KMS-11 (cell line): ENCODE measurements around the gene GALNTL6.

Experiments used
- H2AFZ ChIP-seq: fragments of 200-600 bp; sonication (generic); 2 replicates; pipeline ENCODE4 v1.6.1; 2016; ENCODE audit warnings: antibody characterized with exemption, mixed run types, low read depth
- H3K27ac ChIP-seq: fragments of 200-600 bp; sonication (generic); 2 replicates; pipeline ENCODE4 v1.6.1; 2016; ENCODE audit warnings: mild to moderate bottlenecking, mixed run types
- H3K27me3 ChIP-seq: fragments of 200-600 bp; sonication (generic); 2 replicates; pipeline ENCODE4 v1.6.1; 2017; ENCODE audit warnings: mild to moderate bottlenecking, low read depth, mixed run types, moderate library complexity; ENCODE audit not compliant: insufficient read depth
- H3K36me3 ChIP-seq: fragments of 200-600 bp; sonication (generic); 2 replicates; pipeline ENCODE4 v1.6.1; 2017; ENCODE audit warnings: mild to moderate bottlenecking, mixed run types; ENCODE audit not compliant: insufficient read depth
- H3K4me1 ChIP-seq: fragments of 200-600 bp; sonication (generic); 2 replicates; pipeline ENCODE4 v1.6.1; 2016; ENCODE audit warnings: mild to moderate bottlenecking, low read depth, mixed run types; ENCODE audit not compliant: poor library complexity, severe bottlenecking
- H3K4me2 ChIP-seq: fragments of 200-600 bp; sonication (generic); 2 replicates; pipeline ENCODE4 v1.7.0; 2016; ENCODE audit warnings: mild to moderate bottlenecking, mixed run types
- H3K4me3 ChIP-seq: fragments of 200-600 bp; sonication (generic); IDR thresholded peaks from 2 replicates; pipeline ENCODE4 v1.6.1; 2017; ENCODE audit warnings: low read depth, low read length, mixed read lengths; ENCODE audit not compliant: insufficient read depth
- H3K79me2 ChIP-seq: fragments of 200-600 bp; sonication (generic); 2 replicates; pipeline ENCODE4 v1.6.1; 2016; ENCODE audit warnings: low read depth, mixed run types; ENCODE audit not compliant: insufficient read depth
- H3K9ac ChIP-seq: fragments of 200-600 bp; sonication (generic); 2 replicates; pipeline ENCODE4 v1.6.1; 2016; ENCODE audit warnings: mild to moderate bottlenecking, mixed run types
- H4K20me1 ChIP-seq: fragments of 200-600 bp; sonication (generic); 2 replicates; pipeline ENCODE4 v1.6.1; 2016; ENCODE audit warnings: mild to moderate bottlenecking, mixed run types; ENCODE audit not compliant: insufficient read depth
- TF ChIP-seq, protein P1 (sequence below): fragments of 200-600 bp; sonication (generic); conservative IDR thresholded peaks from 2 replicates; pipeline ENCODE4 v1.6.1; 2017; ENCODE audit warnings: low read depth, mild to moderate bottlenecking, antibody characterized with exemption, low read length, moderate library complexity, mixed read lengths

Gene GALNTL6

DNA sequence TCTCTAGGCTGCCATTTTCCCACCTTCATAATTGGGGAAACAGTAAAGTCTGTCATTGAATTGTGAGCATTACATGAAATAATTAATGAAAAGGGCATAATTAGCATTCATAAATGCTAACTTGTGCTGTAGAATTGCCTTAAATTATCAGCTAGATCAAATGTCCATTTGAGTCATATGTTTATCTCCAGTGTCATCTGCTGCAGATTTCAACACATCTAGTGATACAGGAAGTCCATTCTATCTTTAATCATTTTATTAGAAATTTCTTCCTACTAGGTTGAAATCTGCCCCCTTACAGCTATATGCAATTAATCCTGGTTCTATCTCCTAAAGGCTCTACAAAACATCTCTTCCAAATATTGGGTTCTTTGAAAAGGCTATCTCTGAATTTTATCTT is 1115.1 kb downstream of the GALNTL6 start:
- H3K79me2 ChIP-seq: no peaks in the 10 kb centered on the region
- H3K27ac ChIP-seq: no peak overlapping the region
- H3K9ac ChIP-seq: no peak overlapping the region
- TF ChIP-seq, protein P1, sequence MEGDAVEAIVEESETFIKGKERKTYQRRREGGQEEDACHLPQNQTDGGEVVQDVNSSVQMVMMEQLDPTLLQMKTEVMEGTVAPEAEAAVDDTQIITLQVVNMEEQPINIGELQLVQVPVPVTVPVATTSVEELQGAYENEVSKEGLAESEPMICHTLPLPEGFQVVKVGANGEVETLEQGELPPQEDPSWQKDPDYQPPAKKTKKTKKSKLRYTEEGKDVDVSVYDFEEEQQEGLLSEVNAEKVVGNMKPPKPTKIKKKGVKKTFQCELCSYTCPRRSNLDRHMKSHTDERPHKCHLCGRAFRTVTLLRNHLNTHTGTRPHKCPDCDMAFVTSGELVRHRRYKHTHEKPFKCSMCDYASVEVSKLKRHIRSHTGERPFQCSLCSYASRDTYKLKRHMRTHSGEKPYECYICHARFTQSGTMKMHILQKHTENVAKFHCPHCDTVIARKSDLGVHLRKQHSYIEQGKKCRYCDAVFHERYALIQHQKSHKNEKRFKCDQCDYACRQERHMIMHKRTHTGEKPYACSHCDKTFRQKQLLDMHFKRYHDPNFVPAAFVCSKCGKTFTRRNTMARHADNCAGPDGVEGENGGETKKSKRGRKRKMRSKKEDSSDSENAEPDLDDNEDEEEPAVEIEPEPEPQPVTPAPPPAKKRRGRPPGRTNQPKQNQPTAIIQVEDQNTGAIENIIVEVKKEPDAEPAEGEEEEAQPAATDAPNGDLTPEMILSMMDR: no peak
- no peak overlapping the region for H2AFZ ChIP-seq
- no peaks in the 10 kb centered on the region for H4K20me1 ChIP-seq
- no peaks in the 10 kb centered on the region for H3K36me3 ChIP-seq
- no peaks in the 10 kb centered on the region for H3K27me3 ChIP-seq
- H3K4me1 ChIP-seq: no peaks in the 10 kb centered on the region
- H3K4me3 ChIP-seq: no peak overlapping the region
- no peak overlapping the region for H3K4me2 ChIP-seq

DNA sequence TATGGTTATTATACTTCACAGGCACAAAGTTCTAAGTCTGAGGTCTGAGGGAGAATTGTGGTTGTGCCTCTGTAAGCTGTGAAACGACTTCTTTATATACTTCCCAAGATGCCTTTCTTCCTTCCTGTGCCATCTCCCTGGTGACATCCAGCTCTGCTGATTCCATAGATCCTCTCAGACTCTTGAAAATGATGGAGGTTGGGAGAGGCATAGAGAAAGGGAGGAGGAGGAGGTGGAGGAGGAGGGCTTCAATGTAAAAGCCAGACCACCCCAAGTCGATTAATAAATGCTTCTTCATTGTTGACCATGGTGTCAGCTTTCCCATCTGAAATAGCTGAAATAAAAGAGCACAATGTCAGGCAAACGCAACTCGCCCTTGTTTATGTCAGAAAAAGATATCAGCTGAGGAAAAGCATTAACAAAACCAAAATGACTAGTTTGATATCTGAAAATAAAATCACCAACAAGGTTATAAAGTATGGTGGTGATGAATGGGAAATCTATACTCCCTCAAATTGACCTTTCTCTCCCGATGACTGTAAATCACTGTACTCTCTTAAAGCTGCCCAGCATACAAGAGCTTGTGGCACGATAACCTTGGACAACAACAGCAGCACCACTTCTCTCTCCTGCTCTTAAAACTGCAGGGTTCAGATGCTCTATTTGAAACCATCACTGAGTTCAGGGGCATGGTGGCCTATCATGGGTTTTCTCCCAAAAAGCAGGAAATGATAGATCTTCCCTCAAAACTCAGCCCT is 1125.0 kb downstream of the GALNTL6 start:
- no peaks in the 10 kb centered on the region for H3K79me2 ChIP-seq
- TF ChIP-seq, protein P1: no peak

DNA sequence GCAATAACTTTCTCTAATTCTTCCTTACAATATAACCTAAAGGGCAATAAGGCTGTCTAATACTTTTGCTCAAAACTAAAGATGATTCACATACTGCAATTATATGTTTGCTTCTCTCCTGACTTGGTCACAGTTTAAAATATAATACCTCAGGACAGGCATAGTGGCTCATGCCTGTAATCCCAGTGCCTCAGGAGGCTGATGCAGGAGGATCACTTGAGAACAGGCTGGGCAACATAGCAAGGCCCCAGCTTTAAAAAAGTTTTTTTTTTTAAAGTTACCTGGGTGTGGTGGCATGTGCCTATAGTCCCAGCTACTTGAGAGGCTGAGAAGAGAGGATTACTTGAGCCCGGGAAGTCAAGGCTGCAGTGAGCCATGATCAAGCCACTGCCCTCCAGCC is 1125.7 kb downstream of the GALNTL6 start:
- H3K4me2 ChIP-seq: no peak overlapping the region
- H2AFZ ChIP-seq: no peak overlapping the region
- H3K36me3 ChIP-seq: no peaks in the 10 kb centered on the region
- H4K20me1 ChIP-seq: no peaks in the 10 kb centered on the region
- TF ChIP-seq, protein P1: no peak
- H3K27me3 ChIP-seq: no peaks in the 10 kb centered on the region
- no peaks in the 10 kb centered on the region for H3K4me1 ChIP-seq
- no peak overlapping the region for H3K27ac ChIP-seq
- no peaks in the 10 kb centered on the region for H3K79me2 ChIP-seq
- H3K9ac ChIP-seq: no peak overlapping the region
- H3K4me3 ChIP-seq: no peak overlapping the region

More for the DNA sequence above, 1125.0 kb downstream of the GALNTL6 start:
- H4K20me1 ChIP-seq: no peaks in the 10 kb centered on the region
- no peaks in the 10 kb centered on the region for H3K36me3 ChIP-seq
- no peak overlapping the region for H3K9ac ChIP-seq
- H3K4me3 ChIP-seq: no peak overlapping the region
- H3K27me3 ChIP-seq: no peaks in the 10 kb centered on the region
- H3K27ac ChIP-seq: no peak overlapping the region
- no peak overlapping the region for H2AFZ ChIP-seq
- H3K4me2 ChIP-seq: no peak overlapping the region
- H3K4me1 ChIP-seq: no peaks in the 10 kb centered on the region

DNA sequence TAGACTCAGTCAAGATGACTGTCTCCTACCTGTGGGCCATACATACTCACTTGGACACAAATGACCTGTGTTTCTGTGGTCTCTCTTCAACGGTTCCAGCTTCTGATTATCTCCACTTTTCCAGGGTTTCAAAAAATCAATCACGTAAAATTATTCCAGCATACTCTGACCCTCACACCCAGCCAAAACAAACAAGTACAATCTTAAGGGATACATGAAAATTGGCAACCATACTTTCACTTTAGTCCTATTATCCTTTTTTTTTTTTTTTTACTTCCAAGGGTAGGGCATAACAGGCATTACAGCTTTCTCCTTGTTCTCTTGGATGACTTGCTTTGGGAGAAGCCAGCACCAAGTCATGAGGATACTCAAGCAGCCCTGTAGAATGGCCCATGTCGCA is 1129.6 kb downstream of the GALNTL6 start:
- no peak overlapping the region for H3K4me3 ChIP-seq
- H3K4me2 ChIP-seq: no peak overlapping the region
- no peaks in the 10 kb centered on the region for H3K4me1 ChIP-seq
- no peak overlapping the region for H3K27ac ChIP-seq
- H2AFZ ChIP-seq: no peak overlapping the region
- H3K36me3 ChIP-seq: no peaks in the 10 kb centered on the region
- H3K27me3 ChIP-seq: no peaks in the 10 kb centered on the region
- TF ChIP-seq, protein P1: no peak
- no peaks in the 10 kb centered on the region for H4K20me1 ChIP-seq
- no peaks in the 10 kb centered on the region for H3K79me2 ChIP-seq
- no peak overlapping the region for H3K9ac ChIP-seq
